ENCODE data around the gene CYB5A.

Gene CYB5A

GRCh38 chr18:74229005-74229404 is 62.8 kb downstream of the CYB5A start (continued):
- TF ChIP-seq EGR2 (tag by site-specific recombination; IDR thresholded peaks at IDR 0.05; ENCODE audit: low read depth) (no peak), ZBTB8A (tag by site-specific recombination; IDR thresholded peaks at IDR 0.05) (no peak), YY1 (tag by site-specific recombination; IDR thresholded peaks at IDR 0.05) (no peak), ZNF335 (tag by site-specific recombination; conservative IDR thresholded peaks at IDR 0.05) (no peak), ZNF112 (tag by site-specific recombination; IDR thresholded peaks at IDR 0.05) (no peak), ZFP69B (tag by site-specific recombination; IDR thresholded peaks at IDR 0.05) (no peak), HOXD13 (CRISPR knock-in tag; IDR thresholded peaks at IDR 0.05; ENCODE audit: borderline replicate concordance) (no peak), REST (tag by site-specific recombination; IDR thresholded peaks at IDR 0.05) (no peak), ZNF629 (tag by site-specific recombination; IDR thresholded peaks at IDR 0.05) (no peak), ZNF26 (tag by site-specific recombination; IDR thresholded peaks at IDR 0.05) (no peak), KLF7 (tag by site-specific recombination; IDR thresholded peaks at IDR 0.05; ENCODE audit: borderline replicate concordance) (no peak), ZNF37A (tag by site-specific recombination; IDR thresholded peaks at IDR 0.05) (no peak)
- TF ChIP-seq, protein P1, sequence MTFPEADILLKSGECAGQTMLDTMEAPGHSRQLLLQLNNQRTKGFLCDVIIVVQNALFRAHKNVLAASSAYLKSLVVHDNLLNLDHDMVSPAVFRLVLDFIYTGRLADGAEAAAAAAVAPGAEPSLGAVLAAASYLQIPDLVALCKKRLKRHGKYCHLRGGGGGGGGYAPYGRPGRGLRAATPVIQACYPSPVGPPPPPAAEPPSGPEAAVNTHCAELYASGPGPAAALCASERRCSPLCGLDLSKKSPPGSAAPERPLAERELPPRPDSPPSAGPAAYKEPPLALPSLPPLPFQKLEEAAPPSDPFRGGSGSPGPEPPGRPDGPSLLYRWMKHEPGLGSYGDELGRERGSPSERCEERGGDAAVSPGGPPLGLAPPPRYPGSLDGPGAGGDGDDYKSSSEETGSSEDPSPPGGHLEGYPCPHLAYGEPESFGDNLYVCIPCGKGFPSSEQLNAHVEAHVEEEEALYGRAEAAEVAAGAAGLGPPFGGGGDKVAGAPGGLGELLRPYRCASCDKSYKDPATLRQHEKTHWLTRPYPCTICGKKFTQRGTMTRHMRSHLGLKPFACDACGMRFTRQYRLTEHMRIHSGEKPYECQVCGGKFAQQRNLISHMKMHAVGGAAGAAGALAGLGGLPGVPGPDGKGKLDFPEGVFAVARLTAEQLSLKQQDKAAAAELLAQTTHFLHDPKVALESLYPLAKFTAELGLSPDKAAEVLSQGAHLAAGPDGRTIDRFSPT (tag by site-specific recombination; IDR thresholded peaks at IDR 0.05) = no peak
- TF ChIP-seq, protein P2, sequence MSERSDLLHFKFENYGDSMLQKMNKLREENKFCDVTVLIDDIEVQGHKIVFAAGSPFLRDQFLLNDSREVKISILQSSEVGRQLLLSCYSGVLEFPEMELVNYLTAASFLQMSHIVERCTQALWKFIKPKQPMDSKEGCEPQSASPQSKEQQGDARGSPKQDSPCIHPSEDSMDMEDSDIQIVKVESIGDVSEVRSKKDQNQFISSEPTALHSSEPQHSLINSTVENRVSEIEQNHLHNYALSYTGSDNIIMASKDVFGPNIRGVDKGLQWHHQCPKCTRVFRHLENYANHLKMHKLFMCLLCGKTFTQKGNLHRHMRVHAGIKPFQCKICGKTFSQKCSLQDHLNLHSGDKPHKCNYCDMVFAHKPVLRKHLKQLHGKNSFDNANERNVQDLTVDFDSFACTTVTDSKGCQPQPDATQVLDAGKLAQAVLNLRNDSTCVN (tag by site-specific recombination; optimal IDR thresholded peaks at IDR 0.05) = no peak

DNA sequence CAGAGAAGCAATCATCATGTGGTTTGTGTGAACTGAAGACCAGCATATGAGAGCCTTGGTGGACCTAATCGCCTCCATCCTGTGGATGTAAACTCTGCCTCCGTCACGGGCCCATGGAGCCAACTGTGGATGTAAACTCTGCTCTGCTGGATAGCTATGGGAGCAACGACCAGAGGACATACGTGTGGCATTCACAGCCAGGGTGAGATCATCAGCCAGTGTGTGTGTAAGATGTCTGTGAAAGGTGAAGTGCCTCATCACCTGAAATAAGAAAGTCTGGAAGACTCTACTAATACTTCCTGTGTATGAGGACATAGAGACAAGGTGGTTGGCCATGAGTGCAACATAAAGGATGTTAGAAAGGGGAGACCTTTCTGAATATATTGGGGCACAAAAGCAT is 63.5 kb downstream of the CYB5A start:
- Histone ChIP-seq H3K9me3 (ENCODE audit: control insufficient read depth, insufficient read depth, low read depth, low read length) (no peaks in the 10 kb centered on the region), H3K27ac (ENCODE audit: extremely low read depth, low read depth, low read length) (no peak overlapping the region), H3K4me3 (ENCODE audit: low read depth, low read length) (no peak overlapping the region), H3K36me3 (ENCODE audit: control insufficient read depth in 2 of 2, insufficient read depth in 1 of 2, low read length in 2 of 2) (no peaks in the 10 kb centered on the region), H3K4me1 (ENCODE audit: control insufficient read depth, insufficient read depth, low read length) (0 out of 2 replicates have a peak, but pooled peaks cover 2% of the 10 kb centered on the region)
- TF ChIP-seq ZNF324 (tag by site-specific recombination; IDR thresholded peaks at IDR 0.05) (no peak), ZNF514 (tag by site-specific recombination; IDR thresholded peaks at IDR 0.05) (no peak), GLIS1 (tag by site-specific recombination; IDR thresholded peaks at IDR 0.05) (no peak), ZNF280D (tag by site-specific recombination; IDR thresholded peaks at IDR 0.05) (no peak), BCL11A (tag by site-specific recombination; IDR thresholded peaks at IDR 0.05; ENCODE audit: low read depth) (no peak), ZNF394 (tag by site-specific recombination; IDR thresholded peaks at IDR 0.05; ENCODE audit: borderline replicate concordance) (no peak), KLF8 (tag by site-specific recombination; IDR thresholded peaks at IDR 0.05) (no peak), ZNF792 (tag by site-specific recombination; IDR thresholded peaks at IDR 0.05) (no peak), ZNF354C (tag by site-specific recombination; IDR thresholded peaks at IDR 0.05; ENCODE audit: borderline replicate concordance, low read depth) (no peak), ZNF704 (tag by site-specific recombination; IDR thresholded peaks at IDR 0.05) (no peak)
- ChIA-PET CTCF (no interaction called here), POLR2A (no interaction called here)

Measured in HEK293 (cell line).